Mucosa of rectum (tissue), 2 donors: ENCODE results near the gene RETREG1.

Experiments
- H3K27ac ChIP-seq, 2 donors: one replicate each; pipeline ENCODE4 v1.7.0; 2013; ENCODE audit warnings: inconsistent platforms in 2 of 2, low read depth in 2 of 2, low read length in 2 of 2
- H3K27me3 ChIP-seq, 2 donors: one replicate each; pipeline ENCODE4 v1.7.0; 2013; ENCODE audit warnings: low read length in 2 of 2; ENCODE audit not compliant: control insufficient read depth in 2 of 2, insufficient read depth in 2 of 2
- H3K36me3 ChIP-seq, 2 donors: one replicate each; pipeline ENCODE4 v1.7.0; 2013; ENCODE audit warnings: low read length in 2 of 2; ENCODE audit not compliant: control insufficient read depth in 2 of 2, insufficient read depth in 2 of 2
- H3K4me1 ChIP-seq, 2 donors: one replicate each; pipeline ENCODE4 v1.7.0; 2013; ENCODE audit warnings: low read length in 2 of 2, mild to moderate bottlenecking in 1 of 2; ENCODE audit not compliant: control insufficient read depth in 2 of 2, insufficient read depth in 2 of 2
- H3K4me3 ChIP-seq, 2 donors: one replicate each; pipeline ENCODE4 v1.7.0; 2013; ENCODE audit warnings: low read length in 2 of 2
- H3K9ac ChIP-seq, 2 donors: one replicate each; pipeline ENCODE4 v1.7.0; 2013; ENCODE audit warnings: low read length in 2 of 2, low read depth in 1 of 2, mild to moderate bottlenecking in 1 of 2
- H3K9me3 ChIP-seq, 2 donors: one replicate each; pipeline ENCODE4 v1.7.0; 2013; ENCODE audit warnings: low read length in 2 of 2; ENCODE audit not compliant: control insufficient read depth in 2 of 2
- donor health status: healthy.
- donor health status: Normal muscosa, but diverticular disease.

The RETREG1 gene

DNA sequence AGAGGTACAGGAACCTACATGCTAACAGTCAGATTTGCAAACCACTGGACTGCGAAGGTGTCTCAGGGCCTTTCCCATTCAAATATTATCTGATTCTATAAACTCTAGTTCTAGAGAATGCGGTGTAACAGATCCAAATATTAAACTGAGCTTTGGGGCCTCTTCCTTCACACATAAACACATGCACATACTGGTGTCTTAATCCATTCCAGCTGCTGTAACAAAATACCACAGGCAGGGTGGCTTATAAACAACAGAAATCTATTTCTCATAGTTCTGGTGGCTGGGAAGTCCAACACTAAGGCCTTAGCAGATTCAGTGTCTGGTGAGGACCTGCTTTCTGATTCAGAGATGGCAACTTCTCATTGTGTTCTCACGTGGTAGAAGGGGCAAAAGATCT is 30.2 kb downstream of the RETREG1 start:
- Histone ChIP-seq H3K4me3 (no peak overlapping the region), H3K27ac (no peak overlapping the region), H3K36me3 (no peaks in the 10 kb centered on the region), H3K4me1 (peaks cover 0 to 7% of the 10 kb centered on the region in 2 donors), H3K27me3 (no peaks in the 10 kb centered on the region), H3K9ac (no peak overlapping the region), H3K9me3 (no peaks in the 10 kb centered on the region)

GRCh38 chr5:16585041-16585667 is 31.6 kb downstream of the RETREG1 start:
- H3K4me3 ChIP-seq: no peak overlapping the region
- H3K27ac ChIP-seq: no peak overlapping the region
- H3K9ac ChIP-seq: no peak overlapping the region
- H3K4me1 ChIP-seq: peaks cover 0 to 7% of the 10 kb centered on the region in 2 donors
- H3K9me3 ChIP-seq: no peaks in the 10 kb centered on the region
- no peaks in the 10 kb centered on the region for H3K36me3 ChIP-seq
- no peaks in the 10 kb centered on the region for H3K27me3 ChIP-seq

- Histone ChIP-seq H3K27ac (no peak overlapping the region), H3K4me1 (peaks cover 0 to 4% of the 10 kb centered on the region in 2 donors), H3K4me3 (no peak overlapping the region), H3K9me3 (no peaks in the 10 kb centered on the region), H3K9ac (no peak overlapping the region), H3K36me3 (no peaks in the 10 kb centered on the region), H3K27me3 (no peaks in the 10 kb centered on the region)
These were observed 34.7 kb downstream of the RETREG1 start for GRCh38 chr5:16582081-16582480.

DNA sequence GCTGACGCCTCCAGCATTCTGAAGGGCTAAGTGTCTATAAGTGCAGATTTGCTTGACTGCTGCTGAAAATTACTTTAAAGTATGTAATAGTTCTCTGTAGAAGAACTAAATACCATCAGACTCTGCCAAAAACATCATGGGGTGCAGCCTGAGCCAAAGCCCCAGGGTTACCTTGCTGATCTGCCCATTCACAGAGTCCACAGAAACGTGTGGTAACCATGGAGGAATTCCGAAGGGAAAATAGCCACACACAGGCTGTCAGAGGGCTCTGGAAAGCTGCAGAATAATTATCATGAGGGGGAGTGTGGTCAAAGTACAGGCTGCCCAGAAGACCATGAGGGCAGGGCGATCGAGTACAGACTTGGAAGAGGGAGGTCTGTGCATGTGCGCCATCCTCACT is 36.4 kb downstream of the RETREG1 start:
- Histone ChIP-seq H3K4me1 (peaks cover 0 to 3% of the 10 kb centered on the region in 2 donors), H3K27me3 (no peaks in the 10 kb centered on the region), H3K4me3 (no peak overlapping the region), H3K27ac (no peak overlapping the region), H3K9ac (no peak overlapping the region), H3K9me3 (no peaks in the 10 kb centered on the region), H3K36me3 (no peaks in the 10 kb centered on the region)

DNA sequence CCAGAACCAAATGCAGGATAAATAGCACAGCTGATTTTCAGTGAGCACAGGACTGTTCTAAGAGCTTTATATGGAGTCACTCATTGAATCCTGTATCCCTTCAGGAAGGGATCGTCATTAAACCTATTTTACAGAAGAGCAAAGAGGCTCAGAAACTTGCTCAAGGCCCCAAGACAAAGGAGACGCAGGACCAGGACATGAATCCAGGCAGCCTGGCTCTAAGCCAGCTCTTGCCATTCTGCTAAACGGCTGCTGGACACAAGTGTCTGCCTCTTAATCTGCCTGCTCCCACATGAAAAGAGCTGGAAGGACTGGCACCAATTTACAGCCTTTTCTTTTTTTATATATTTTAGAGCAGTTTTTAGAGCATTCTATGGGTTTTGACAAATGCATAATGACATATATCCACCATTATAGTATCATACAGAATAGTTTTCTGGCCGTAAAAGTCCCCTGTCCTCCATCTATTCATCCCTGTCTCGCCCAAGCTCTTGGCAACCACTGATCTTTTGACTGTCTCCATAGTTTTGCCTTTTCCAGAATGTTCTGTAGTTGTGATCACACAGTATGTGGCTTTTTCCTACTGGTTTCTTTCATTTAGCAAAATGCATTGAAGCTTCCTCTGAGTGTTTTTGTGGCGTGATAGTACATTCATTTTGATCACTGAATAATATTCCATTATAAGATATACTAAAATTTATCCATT is 37.5 kb downstream of the RETREG1 start:
- no peaks in the 10 kb centered on the region for H3K27me3 ChIP-seq
- no peak overlapping the region for H3K4me3 ChIP-seq
- H3K36me3 ChIP-seq: no peaks in the 10 kb centered on the region
- no peak overlapping the region for H3K9ac ChIP-seq
- H3K27ac ChIP-seq: no peak overlapping the region
- H3K4me1 ChIP-seq: no peaks in the 10 kb centered on the region
- H3K9me3 ChIP-seq: no peaks in the 10 kb centered on the region

GRCh38 chr5:16578474-16578883 is 38.3 kb downstream of the RETREG1 start:
- Histone ChIP-seq H3K9me3 (no peaks in the 10 kb centered on the region), H3K27ac (no peak overlapping the region), H3K9ac (no peak overlapping the region), H3K36me3 (no peaks in the 10 kb centered on the region), H3K4me3 (no peak overlapping the region), H3K27me3 (no peaks in the 10 kb centered on the region), H3K4me1 (no peaks in the 10 kb centered on the region)

DNA sequence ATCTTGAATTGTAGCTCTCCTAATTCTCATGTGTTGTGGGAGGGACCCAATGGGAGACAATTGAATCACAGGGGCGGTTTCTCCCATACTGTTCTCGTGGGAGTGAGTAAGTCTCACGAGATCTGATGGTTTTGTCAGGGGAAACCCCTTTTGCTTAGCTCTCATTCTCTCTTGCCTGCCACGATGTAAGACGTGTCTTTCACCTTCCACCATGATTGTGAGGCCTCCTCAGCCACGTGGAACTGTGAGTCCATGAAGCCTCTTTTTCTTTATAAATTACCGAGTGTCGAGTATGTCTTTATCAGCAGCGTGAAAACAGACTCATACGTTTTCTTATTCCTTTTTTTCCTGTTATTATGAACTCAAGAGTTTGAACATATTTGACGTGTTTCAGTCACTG is 39.1 kb downstream of the RETREG1 start:
- Histone ChIP-seq H3K27me3 (no peaks in the 10 kb centered on the region), H3K27ac (no peak overlapping the region), H3K4me1 (peaks cover under 1 to 3% of the 10 kb centered on the region in 2 donors), H3K4me3 (no peak overlapping the region), H3K36me3 (no peaks in the 10 kb centered on the region), H3K9me3 (no peaks in the 10 kb centered on the region), H3K9ac (no peak overlapping the region)

GRCh38 chr5:16574789-16575721 is 41.7 kb downstream of the RETREG1 start:
- Histone ChIP-seq H3K27me3 (no peaks in the 10 kb centered on the region), H3K27ac (no peak overlapping the region), H3K4me3 (no peak overlapping the region), H3K4me1 (peaks cover 3 to 4% of the 10 kb centered on the region in 2 donors), H3K9ac (no peak overlapping the region), H3K9me3 (no peaks in the 10 kb centered on the region), H3K36me3 (no peaks in the 10 kb centered on the region)

GRCh38 chr5:16573401-16573800 is 43.4 kb downstream of the RETREG1 start:
- Histone ChIP-seq H3K9me3 (no peaks in the 10 kb centered on the region), H3K4me3 (no peak overlapping the region), H3K27me3 (no peaks in the 10 kb centered on the region), H3K27ac (no peak overlapping the region), H3K9ac (no peak overlapping the region), H3K36me3 (no peaks in the 10 kb centered on the region), H3K4me1 (peaks cover 3 to 4% of the 10 kb centered on the region in 2 donors)
